ENCODE results near the gene C6orf89. TPM values are rescaled to one million over a fixed set of nuclear protein-coding genes. Genes with fewer than 3 reads are reported as not detected.

The C6orf89 gene
- total RNA-seq, 1 experiment from 2014 or later: 32.9 TPM

GRCh38 chr6:36874443-36875249 is 11.1 kb upstream of the C6orf89 start, which contains the start of gene PPIL1:
Gene PPIL1 (minus strand): TSS chr6:36874803. CDS start chr6:36874772, 31 bp downstream.
- peak within 1 kb of the TSS; percentile 94 for H3K9ac ChIP-seq (ENCODE audit: low read length)
- peak within 1 kb of the TSS; percentile 93 for H3K27ac ChIP-seq (ENCODE audit: low read depth, low read length)
- ChIA-PET RAD21 (ENCODE audit: low non-redundant PET in 1 of 2, low total read pairs in 2 of 2, uncharacterized antibody in 2 of 2, unreplicated experiment in 2 of 2) (interaction anchor here in 1 of 2 experiments (0.8 kb wide), 1 partner anchor 143 kb away, joined by 3 read pairs; no protein-coding TSS in a partner anchor), POLR2A (interaction anchor here (1.4 to 1.6 kb wide), 2 partner anchors 11 to 39 kb away, joined by 4 to 11 read pairs; partner anchors contain the start of gene C6orf89), CTCF (interaction anchor here (1.1 to 3.6 kb wide), 8 partner anchors 10 to 143 kb away, joined by 3 to 29 read pairs (median 8); partner anchors contain the start of gene C6orf89)
- no peaks in the 10 kb centered on the region for H3K9me3 ChIP-seq (ENCODE audit: control insufficient read depth in 1 of 2, insufficient read depth in 1 of 2, low read depth in 1 of 2, low read length in 2 of 2)
- H3K9me2 ChIP-seq (ENCODE audit: insufficient read depth): no peaks in the 10 kb centered on the region
- intact Hi-C loops (cut with micrococcal nuclease): loop anchor here (5.0 kb wide), 1 partner anchor 107 kb away; no protein-coding TSS in a partner anchor
- peaks cover 8 to 17% of the 10 kb centered on the region in 2 experiments; a peak in 3 of 4 replicates for H3K4me1 ChIP-seq (ENCODE audit: control insufficient read depth in 1 of 2, insufficient read depth in 2 of 2, low read length in 2 of 2)
- H3K4me2 ChIP-seq (ENCODE audit: low read length): peak within 1 kb of the TSS; percentile 93
- BruUV-seq (replicated peaks): no TSS peak
- H3K4me3 ChIP-seq (replicated peaks in 1 of 2; ENCODE audit: low read depth in 1 of 2, low read length in 2 of 2): peak within 1 kb of the TSS; percentile 68 to 84
- ATAC-seq: peak; percentile 91
- peaks cover 32% of the 10 kb centered on the region for H3K79me2 ChIP-seq (ENCODE audit: insufficient read depth, low read length)
- peak within 1 kb of the TSS; percentile 96 for H2AFZ ChIP-seq (ENCODE audit: low read depth, low read length, poor library complexity, severe bottlenecking)
- TF ChIP-seq YY1 (IDR thresholded peaks at IDR 0.05; ENCODE audit: extremely low read depth, insufficient replicate concordance, low read depth, low read length) (peak; percentile 88), ATF3 (IDR thresholded peaks at IDR 0.05) (no peak), FOSL1 (IDR thresholded peaks at IDR 0.05; ENCODE audit: low read depth) (0 out of 2 replicates have a peak, but pooled peaks have one; percentile 3), CBX3 (IDR thresholded peaks at IDR 0.05; ENCODE audit: low read depth) (peak; percentile 77), ZFX (IDR thresholded peaks at IDR 0.05) (peak; percentile 61), CTCF (IDR thresholded peaks at IDR 0.05 in 2 of 3, conservative IDR thresholded peaks at IDR 0.05 in 1 of 3; ENCODE audit: borderline replicate concordance in 1 of 3, insufficient read depth in 1 of 3, low read depth in 2 of 3, low read length in 2 of 3) (no peak), SP1 (IDR thresholded peaks at IDR 0.05; ENCODE audit: low read depth) (peak; percentile 41; the same call in 1 of the 2 replicates), POLR2AphosphoS5 (IDR thresholded peaks at IDR 0.05; ENCODE audit: low read depth, low read length) (peak; percentile 66), SRF (IDR thresholded peaks at IDR 0.05; ENCODE audit: low read depth) (peak; percentile 55; the same call in 1 of the 2 replicates), ZBTB33 (IDR thresholded peaks at IDR 0.05; ENCODE audit: extremely low read depth, insufficient replicate concordance, low read length) (no peak), ZNF274 (IDR thresholded peaks at IDR 0.05; ENCODE audit: low read depth, low read length) (no peak), SIN3A (IDR thresholded peaks at IDR 0.05; ENCODE audit: low read depth) (peak; percentile 86), EGR1 (IDR thresholded peaks at IDR 0.05; ENCODE audit: low read depth) (peak; percentile 9; the same call in 1 of the 2 replicates), TCF7L2 (IDR thresholded peaks at IDR 0.05; ENCODE audit: borderline replicate concordance, extremely low read depth, insufficient read depth, insufficient read length) (peak; percentile 58), MAX (IDR thresholded peaks at IDR 0.05) (peak; percentile 96), POLR2A (IDR thresholded peaks at IDR 0.05; ENCODE audit: borderline replicate concordance, extremely low read depth, insufficient read depth, insufficient read length) (peak; percentile 30)
- no peaks in the 10 kb centered on the region for H4K20me1 ChIP-seq (ENCODE audit: insufficient read depth)
- H3K27me3 ChIP-seq (ENCODE audit: insufficient read depth, low read length): no peaks in the 10 kb centered on the region
- H3K36me3 ChIP-seq (ENCODE audit: control insufficient read depth in 1 of 2, insufficient read depth in 2 of 2, low read length in 2 of 2): peaks cover 5 to 8% of the 10 kb centered on the region in 2 experiments; a peak in 2 of 4 replicates
- DNase-seq (ENCODE audit: low read depth, low spot score): peak; percentile 88

Measured in HCT116 (cell line).